ENCODE results near the gene PDE7B. TPM values are rescaled to one million over a fixed set of nuclear protein-coding genes. Genes with fewer than 3 reads are reported as not detected.

Gene PDE7B
- total RNA-seq, 2 experiments from 2014 or later: not detected

GRCh38 chr6:136037876-136038460 is 186.5 kb downstream of the PDE7B start:
- intact Hi-C loops (cut with micrococcal nuclease; ENCODE audit: unreplicated experiment): loop anchor here (10.0 kb wide), 1 partner anchor 187 kb away; no protein-coding TSS in a partner anchor
- no peaks in the 10 kb centered on the region for H3K79me2 ChIP-seq (ENCODE audit: insufficient read depth, low read depth, low read length)
- H4K20me1 ChIP-seq (ENCODE audit: insufficient read depth, low read length): no peaks in the 10 kb centered on the region
- ChIA-PET CTCF (ENCODE audit: unreplicated experiment) (no interaction called here), POLR2A (interaction anchor here (0.8 kb wide), 1 partner anchor 85 kb away, joined by 5 read pairs; no protein-coding TSS in a partner anchor)
- H3K27ac ChIP-seq (ENCODE audit: low read depth, low read length, poor library complexity, severe bottlenecking): no peak overlapping the region
- H3K4me3 ChIP-seq (ENCODE audit: low read depth, low read length, poor library complexity, severe bottlenecking): no peak overlapping the region
- no peaks in the 10 kb centered on the region for H3K9me2 ChIP-seq (ENCODE audit: insufficient read depth, low read length)
- no peaks in the 10 kb centered on the region for H3K4me1 ChIP-seq (ENCODE audit: insufficient read depth, low read length, poor library complexity, severe bottlenecking)
- no peaks in the 10 kb centered on the region for H3K9me3 ChIP-seq (ENCODE audit: low read length)
- no peak for TF ChIP-seq EZH2phosphoT487 (IDR thresholded peaks at IDR 0.05; ENCODE audit: borderline replicate concordance, low read depth, low read length)
- TF ChIP-seq CTCF (conservative IDR thresholded peaks at IDR 0.05; ENCODE audit: low read length): no peak
- BruUV-seq (replicated peaks): no TSS peak
- no peak for DNase-seq (ENCODE audit: low spot score)
- no peak overlapping the region for H2AFZ ChIP-seq (ENCODE audit: low read length)
- H3K36me3 ChIP-seq (ENCODE audit: insufficient read depth, low read length): no peaks in the 10 kb centered on the region
- H3K4me2 ChIP-seq (ENCODE audit: low read length): no peak overlapping the region

GRCh38 chr6:136038531-136038930 is 187.0 kb downstream of the PDE7B start:
- Histone ChIP-seq H3K27ac (ENCODE audit: low read depth, low read length, poor library complexity, severe bottlenecking) (no peak overlapping the region), H3K4me1 (ENCODE audit: insufficient read depth, low read length, poor library complexity, severe bottlenecking) (no peaks in the 10 kb centered on the region), H3K4me2 (ENCODE audit: low read length) (no peak overlapping the region), H3K36me3 (ENCODE audit: insufficient read depth, low read length) (no peaks in the 10 kb centered on the region), H3K9me2 (ENCODE audit: insufficient read depth, low read length) (no peaks in the 10 kb centered on the region), H2AFZ (ENCODE audit: low read length) (no peak overlapping the region), H3K4me3 (ENCODE audit: low read depth, low read length, poor library complexity, severe bottlenecking) (no peak overlapping the region), H3K79me2 (ENCODE audit: insufficient read depth, low read depth, low read length) (no peaks in the 10 kb centered on the region), H3K9me3 (ENCODE audit: low read length) (no peaks in the 10 kb centered on the region), H4K20me1 (ENCODE audit: insufficient read depth, low read length) (no peaks in the 10 kb centered on the region)
- ChIA-PET CTCF (ENCODE audit: unreplicated experiment) (no interaction called here), POLR2A (no interaction called here)
- no TSS peak for BruUV-seq (replicated peaks)
- intact Hi-C loops (cut with micrococcal nuclease; ENCODE audit: unreplicated experiment): loop anchor here (10.0 kb wide), 1 partner anchor 186 kb away; no protein-coding TSS in a partner anchor
- no peak for DNase-seq (ENCODE audit: low spot score)
- no peak for TF ChIP-seq CTCF (conservative IDR thresholded peaks at IDR 0.05; ENCODE audit: low read length)
- no peak for TF ChIP-seq EZH2phosphoT487 (IDR thresholded peaks at IDR 0.05; ENCODE audit: borderline replicate concordance, low read depth, low read length)

GRCh38 chr6:136039185-136039584 is 187.7 kb downstream of the PDE7B start:
- H3K4me1 ChIP-seq (ENCODE audit: insufficient read depth, low read length, poor library complexity, severe bottlenecking): no peaks in the 10 kb centered on the region
- no peaks in the 10 kb centered on the region for H4K20me1 ChIP-seq (ENCODE audit: insufficient read depth, low read length)
- TF ChIP-seq EZH2phosphoT487 (IDR thresholded peaks at IDR 0.05; ENCODE audit: borderline replicate concordance, low read depth, low read length): no peak
- no peak for TF ChIP-seq CTCF (conservative IDR thresholded peaks at IDR 0.05; ENCODE audit: low read length)
- H2AFZ ChIP-seq (ENCODE audit: low read length): no peak overlapping the region
- intact Hi-C loops (cut with micrococcal nuclease; ENCODE audit: unreplicated experiment): loop anchor here (10.0 kb wide), 1 partner anchor 186 kb away; no protein-coding TSS in a partner anchor
- H3K9me3 ChIP-seq (ENCODE audit: low read length): no peaks in the 10 kb centered on the region
- no peaks in the 10 kb centered on the region for H3K9me2 ChIP-seq (ENCODE audit: insufficient read depth, low read length)
- H3K4me2 ChIP-seq (ENCODE audit: low read length): no peak overlapping the region
- CTCF ChIA-PET (ENCODE audit: unreplicated experiment): no interaction called here
- POLR2A ChIA-PET: no interaction called here
- BruUV-seq (replicated peaks): no TSS peak
- H3K4me3 ChIP-seq (ENCODE audit: low read depth, low read length, poor library complexity, severe bottlenecking): no peak overlapping the region
- no peak overlapping the region for H3K27ac ChIP-seq (ENCODE audit: low read depth, low read length, poor library complexity, severe bottlenecking)
- no peak for DNase-seq (ENCODE audit: low spot score)
- H3K79me2 ChIP-seq (ENCODE audit: insufficient read depth, low read depth, low read length): no peaks in the 10 kb centered on the region
- no peaks in the 10 kb centered on the region for H3K36me3 ChIP-seq (ENCODE audit: insufficient read depth, low read length)

Measured in OCI-LY7 (cell line).